Middle frontal gyrus (tissue), 1 donor: ENCODE data around the gene MRPS22.
"Not testable (repeated sequence)": the region's sequence is repeated elsewhere in the genome, so short reads cannot be mapped to it uniquely, and the experiment has no call there.

Experiments
- DNase-seq: peaks from one replicate; pipeline ENCODE4 v3.0.0-alpha.2; 2015; ENCODE audit warnings: low spot score; ENCODE audit errors: extremely low spot score

MRPS22 gene

GRCh38 chr3:139394116-139394515 lies 50.3 kb downstream of the MRPS22 start:
- DNase-seq: no peak

- DNase-seq: no peak
These were observed 52.9 kb downstream of the MRPS22 start for GRCh38 chr3:139396707-139397106.

GRCh38 chr3:139401155-139401554 lies 57.3 kb downstream of the MRPS22 start:
- DNase-seq: not testable (repeated sequence)
